Calu3 (cell line): ENCODE measurements around the gene KRT73. TPM values are rescaled to one million over a fixed set of nuclear protein-coding genes. Genes with fewer than 3 reads are reported as not detected.

ENCODE experiments used
- Bru-seq: library from RNA; stranded (reverse); fragments of 400-500 nt; gene quantifications from one replicate; lab custom pipeline; 2021; lab: Mats Ljungman, UMichigan
- BruChase-seq, 2 experiments: library from RNA; stranded (reverse); fragments of 400-500 nt; gene quantifications; one replicate each; lab custom pipeline; 2021; lab: Mats Ljungman, UMichigan
- BruUV-seq: library from RNA; stranded (reverse); fragments of 400-500 nt; replicated peaks from 2 replicates; lab custom pipeline; 2021; lab: Mats Ljungman, UMichigan
- CTCF ChIA-PET: fragments of 300-600 bp; sonication (Branson Sonifier 250); formaldehyde crosslinking; loops from one replicate; lab custom pipeline; 2022; ENCODE audit warnings: antibody characterized with exemption; lab: Charles Lee
- DNase-seq: peaks from one replicate; pipeline ENCODE4 v3.0.0; 2022
- H3K27ac Mint-ChIP-seq: one replicate; pipeline ENCODE4 v1.8.0; 2022; ENCODE audit warnings: mixed read lengths; ENCODE audit not compliant: unreplicated experiment
- H3K27me3 Mint-ChIP-seq: one replicate; pipeline ENCODE4 v1.8.0; 2022; ENCODE audit warnings: mixed read lengths; ENCODE audit not compliant: unreplicated experiment
- H3K36me3 Mint-ChIP-seq: one replicate; pipeline ENCODE4 v1.8.0; 2022; ENCODE audit warnings: mild to moderate bottlenecking, moderate library complexity, mixed read lengths; ENCODE audit not compliant: insufficient read depth, unreplicated experiment
- H3K4me1 Mint-ChIP-seq: one replicate; pipeline ENCODE4 v1.8.0; 2022; ENCODE audit warnings: mild to moderate bottlenecking, low read depth, mixed read lengths; ENCODE audit not compliant: unreplicated experiment
- H3K4me3 Mint-ChIP-seq: one replicate; pipeline ENCODE4 v1.8.0; 2022; ENCODE audit warnings: mild to moderate bottlenecking, low read depth, moderate library complexity, mixed read lengths; ENCODE audit not compliant: unreplicated experiment
- H3K9me3 Mint-ChIP-seq: one replicate; pipeline ENCODE4 v1.8.0; 2022; ENCODE audit warnings: low read depth, mixed read lengths; ENCODE audit not compliant: unreplicated experiment
- CTCF ChIP-seq: fragments of 200-600 bp; IDR thresholded peaks from one replicate; pipeline ENCODE4 v1.8.0; 2022; ENCODE audit warnings: antibody characterized with exemption; ENCODE audit not compliant: unreplicated experiment
- intact Hi-C: fragments of 100-400 bp; cut with micrococcal nuclease; formaldehyde crosslinking; loops from one replicate; pipeline ENCODE4 v1.10.0; 2022; ENCODE audit not compliant: unreplicated experiment
- long read RNA-seq: library from polyadenylated mRNA; stranded (forward); transcript quantifications from one replicate; pipeline ENCODE4 v2.0.0, GENCODE V29; 2022
- total RNA-seq: library from RNA; stranded (reverse); gene quantifications from 2 replicates; pipeline ENCODE4 v1.2.3, GENCODE V29; 2022

KRT73 gene
- total RNA-seq (not detected in 2 replicates), Bru-seq, nascent RNA (not detected), BruChase-seq, experiment 1, labeled RNA remaining after a 6-hour chase (not detected), BruChase-seq, experiment 2, labeled RNA remaining after a 2-hour chase (not detected)
- long read RNA-seq: 0 reads

- CTCF ChIA-PET: no interaction called here
- Mint-ChIP-seq H3K27me3 (peaks cover 100% of the 10 kb centered on the region), H3K4me3 (no peak within 1 kb of the TSS), H3K9me3 (no peaks in the 10 kb centered on the region), H3K36me3 (no peaks in the 10 kb centered on the region), H3K4me1 (no peaks in the 10 kb centered on the region), H3K27ac (no peak within 1 kb of the TSS)
- no peak for TF ChIP-seq CTCF
- BruUV-seq: no TSS peak
- no peak for DNase-seq
- intact Hi-C loops: no loop called here
Measured at GRCh38 chr12:52618216-52618615, at the start of gene KRT73. Gene KRT73, minus strand, starts transcription at chr12:52618559. Its CDS starts 35 bp downstream, at chr12:52618524.

DNA sequence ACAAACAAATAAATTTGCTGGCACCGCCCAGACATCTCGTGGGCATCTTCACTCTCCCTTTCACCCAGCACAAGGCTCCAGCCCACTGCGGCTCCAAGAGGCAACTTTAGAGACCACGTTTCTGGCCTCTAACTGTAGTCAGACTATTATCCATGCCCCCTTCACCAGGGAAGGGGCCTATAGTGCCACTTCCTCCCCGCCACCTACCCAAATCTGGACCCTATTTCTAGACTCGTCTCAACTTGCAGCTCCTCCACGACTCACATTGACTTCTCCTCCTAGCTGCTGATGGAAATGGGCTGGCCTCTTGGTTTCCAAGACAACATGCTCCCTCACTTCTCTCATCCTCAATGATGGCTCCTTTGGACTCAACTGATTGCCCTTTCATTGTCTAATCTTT, 49.6 kb upstream of the KRT73 start:
- Mint-ChIP-seq H3K4me3 (no peak overlapping the region), H3K4me1 (no peaks in the 10 kb centered on the region), H3K27me3 (no peaks in the 10 kb centered on the region), H3K27ac (no peak overlapping the region), H3K36me3 (no peaks in the 10 kb centered on the region), H3K9me3 (no peaks in the 10 kb centered on the region)
- no TSS peak for BruUV-seq
- intact Hi-C loops: loop anchor here (5.0 kb wide), 1 partner anchor 204 kb away; no protein-coding TSS in a partner anchor
- CTCF ChIA-PET: interaction anchor here (1.6 kb wide), 1 partner anchor 203 kb away, joined by 5 read pairs; no protein-coding TSS in a partner anchor
- no peak for TF ChIP-seq CTCF
- DNase-seq: no peak

- no peaks in the 10 kb centered on the region for H3K4me1 Mint-ChIP-seq
- no peak for DNase-seq
- H3K4me3 Mint-ChIP-seq: no peak overlapping the region
- no peaks in the 10 kb centered on the region for H3K36me3 Mint-ChIP-seq
- H3K27ac Mint-ChIP-seq: no peak overlapping the region
- intact Hi-C loops: loop anchor here (5.0 kb wide), 1 partner anchor 205 kb away; no protein-coding TSS in a partner anchor
- no peaks in the 10 kb centered on the region for H3K27me3 Mint-ChIP-seq
- no peaks in the 10 kb centered on the region for H3K9me3 Mint-ChIP-seq
- no TSS peak for BruUV-seq
- TF ChIP-seq CTCF: no peak
- CTCF ChIA-PET: interaction anchor here (1.1 to 1.6 kb wide), 3 partner anchors 193 to 206 kb away, joined by 3 to 5 read pairs (median 3); no protein-coding TSS in a partner anchor
Measured at GRCh38 chr12:52667509-52667908, 49.1 kb upstream of the KRT73 start.

DNA sequence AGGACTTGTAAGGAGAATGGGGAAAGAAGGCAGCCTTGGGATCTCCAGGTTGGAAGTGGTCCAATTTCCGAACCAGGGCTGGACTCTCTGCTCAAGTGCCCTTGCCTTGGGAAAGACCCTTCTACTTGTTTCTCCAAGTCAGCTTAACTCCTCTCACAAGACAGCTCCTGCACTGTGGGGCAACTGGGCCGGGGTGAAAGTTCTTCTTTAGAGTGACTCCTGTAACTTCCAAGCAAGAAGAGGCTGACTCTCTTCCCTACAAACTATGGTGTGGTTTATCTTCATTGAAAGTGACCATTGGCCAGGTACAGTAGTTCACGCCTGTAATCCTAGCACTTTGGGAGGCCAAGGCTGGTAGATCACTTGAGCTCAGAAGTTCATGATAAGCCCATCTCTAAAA, 48.1 kb upstream of the KRT73 start:
- no TSS peak for BruUV-seq
- intact Hi-C loops: loop anchor here (5.0 kb wide), 1 partner anchor 206 kb away; no protein-coding TSS in a partner anchor
- H3K9me3 Mint-ChIP-seq: no peaks in the 10 kb centered on the region
- no peaks in the 10 kb centered on the region for H3K36me3 Mint-ChIP-seq
- H3K27me3 Mint-ChIP-seq: no peaks in the 10 kb centered on the region
- TF ChIP-seq CTCF: no peak
- no peak overlapping the region for H3K27ac Mint-ChIP-seq
- H3K4me1 Mint-ChIP-seq: no peaks in the 10 kb centered on the region
- no peak for DNase-seq
- CTCF ChIA-PET: interaction anchor here (0.6 to 1.6 kb wide), 5 partner anchors 115 to 207 kb away, joined by 3 to 9 read pairs (median 3); no protein-coding TSS in a partner anchor
- no peak overlapping the region for H3K4me3 Mint-ChIP-seq
